ENCODE measurements around the gene TSC22D4. TPM values are rescaled to one million over a fixed set of nuclear protein-coding genes. Genes with fewer than 3 reads are reported as not detected.
"Not testable (repeated sequence)": the region's sequence is repeated elsewhere in the genome, so short reads cannot be mapped to it uniquely, and the experiment has no call there.

The TSC22D4 gene
- total RNA-seq, 1 donor from 2014 or later, result 53.4 TPM

DNA sequence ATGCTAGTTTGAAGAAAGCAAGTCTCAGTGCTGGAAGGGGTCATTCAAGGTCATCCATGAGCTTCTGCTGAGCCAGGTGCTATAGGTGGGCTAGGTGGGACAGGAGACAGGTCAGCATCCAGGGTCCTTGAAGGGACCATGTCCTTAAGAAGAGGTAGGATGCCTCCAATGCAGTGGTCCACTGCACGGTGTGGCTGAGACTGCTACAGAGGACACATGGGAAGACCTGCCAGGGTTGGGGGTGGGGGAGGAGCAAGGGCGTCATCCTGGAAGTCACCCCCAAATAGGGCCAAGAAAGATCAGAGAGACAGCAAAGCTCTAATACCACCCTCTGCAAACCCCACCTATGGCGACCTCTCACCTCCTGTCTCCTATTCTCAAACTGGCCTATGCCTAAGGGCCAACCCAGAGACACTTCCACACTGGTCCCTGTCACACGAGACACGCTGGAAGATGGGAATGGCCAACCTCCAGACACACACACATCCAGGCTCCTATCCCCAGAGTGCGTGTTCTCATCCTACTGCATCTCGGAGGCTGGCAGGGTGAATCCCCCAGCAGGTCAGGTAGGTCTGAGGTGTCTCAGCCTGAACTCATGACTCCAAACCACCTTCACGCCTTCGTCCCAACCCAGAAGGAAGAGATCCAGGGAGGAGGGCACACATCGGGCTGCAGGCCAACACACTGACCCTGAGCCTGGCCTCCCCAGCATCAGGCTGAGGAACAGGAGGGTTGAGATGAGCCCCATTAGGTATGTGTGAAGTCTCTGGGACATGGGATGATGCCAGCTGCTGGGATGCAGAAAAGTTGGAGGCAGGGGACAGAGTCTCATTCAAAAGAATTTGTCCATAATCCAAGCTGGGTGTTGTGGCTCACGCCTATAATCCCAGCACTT lies 37.1 kb downstream of the TSC22D4 start:
- FAIRE-seq (no peak), DNase-seq (ENCODE audit: low read depth) (no peak)
- Mint-ChIP-seq H3K4me3 (ENCODE audit: unreplicated experiment) (no peak overlapping the region), H3K4me1 (ENCODE audit: low read depth, unreplicated experiment) (peaks cover 10% of the 10 kb centered on the region), H3K27ac (ENCODE audit: unreplicated experiment) (no peak overlapping the region), H3K27me3 (ENCODE audit: low read depth, unreplicated experiment) (no peaks in the 10 kb centered on the region), H3K9me3 (ENCODE audit: unreplicated experiment) (no peaks in the 10 kb centered on the region), H3K36me3 (ENCODE audit: low read depth, unreplicated experiment) (no peaks in the 10 kb centered on the region)
- TF ChIP-seq, protein P1, sequence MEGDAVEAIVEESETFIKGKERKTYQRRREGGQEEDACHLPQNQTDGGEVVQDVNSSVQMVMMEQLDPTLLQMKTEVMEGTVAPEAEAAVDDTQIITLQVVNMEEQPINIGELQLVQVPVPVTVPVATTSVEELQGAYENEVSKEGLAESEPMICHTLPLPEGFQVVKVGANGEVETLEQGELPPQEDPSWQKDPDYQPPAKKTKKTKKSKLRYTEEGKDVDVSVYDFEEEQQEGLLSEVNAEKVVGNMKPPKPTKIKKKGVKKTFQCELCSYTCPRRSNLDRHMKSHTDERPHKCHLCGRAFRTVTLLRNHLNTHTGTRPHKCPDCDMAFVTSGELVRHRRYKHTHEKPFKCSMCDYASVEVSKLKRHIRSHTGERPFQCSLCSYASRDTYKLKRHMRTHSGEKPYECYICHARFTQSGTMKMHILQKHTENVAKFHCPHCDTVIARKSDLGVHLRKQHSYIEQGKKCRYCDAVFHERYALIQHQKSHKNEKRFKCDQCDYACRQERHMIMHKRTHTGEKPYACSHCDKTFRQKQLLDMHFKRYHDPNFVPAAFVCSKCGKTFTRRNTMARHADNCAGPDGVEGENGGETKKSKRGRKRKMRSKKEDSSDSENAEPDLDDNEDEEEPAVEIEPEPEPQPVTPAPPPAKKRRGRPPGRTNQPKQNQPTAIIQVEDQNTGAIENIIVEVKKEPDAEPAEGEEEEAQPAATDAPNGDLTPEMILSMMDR (IDR thresholded peaks at IDR 0.05; ENCODE audit: insufficient read depth, low read depth, low read length), result no peak
- no peak for TF ChIP-seq EZH2 (IDR thresholded peaks at IDR 0.05; ENCODE audit: insufficient read depth, low read length)
- Histone ChIP-seq H3K4me1 (ENCODE audit: insufficient read depth, low read length) (peaks cover 17% of the 10 kb centered on the region), H3K9ac (ENCODE audit: low read length) (no peak overlapping the region), H3K79me2 (ENCODE audit: insufficient read depth, low read length) (no peaks in the 10 kb centered on the region), H4K20me1 (ENCODE audit: insufficient read depth, low read length) (no peaks in the 10 kb centered on the region), H3K27me3 (ENCODE audit: insufficient read depth, low read length) (no peaks in the 10 kb centered on the region), H3K9me3 (ENCODE audit: insufficient read depth, low read depth, low read length) (no peaks in the 10 kb centered on the region), H3K27ac (ENCODE audit: low read depth, low read length) (no peak overlapping the region), H2AFZ (ENCODE audit: low read depth, low read length) (no peak overlapping the region), H3K4me2 (ENCODE audit: low read length) (no peak overlapping the region), H3K36me3 (ENCODE audit: insufficient read depth, low read length) (no peaks in the 10 kb centered on the region), H3K4me3 (ENCODE audit: insufficient read depth, low read depth, low read length) (no peak overlapping the region)

DNA sequence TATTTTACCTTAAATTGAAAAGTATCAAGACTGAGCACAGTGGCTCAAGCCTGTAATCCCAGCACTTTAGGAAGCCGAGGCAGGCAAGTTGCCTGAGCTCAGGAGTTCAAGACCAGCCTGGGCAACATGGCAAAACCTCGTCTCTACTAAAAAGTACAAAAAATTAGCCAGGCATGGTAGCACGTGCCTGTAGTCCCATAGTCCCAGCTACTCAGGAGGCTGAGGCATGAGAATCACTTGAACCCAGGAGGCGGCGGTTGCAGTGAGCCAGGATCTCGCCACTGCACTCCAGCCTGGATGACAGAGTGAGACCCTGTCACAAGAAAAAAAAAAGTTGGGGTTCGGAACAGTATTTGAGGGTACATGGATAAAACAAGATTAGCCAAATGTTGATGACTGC lies 39.8 kb downstream of the TSC22D4 start:
- not testable (repeated sequence) for H3K4me1 Mint-ChIP-seq (ENCODE audit: low read depth, unreplicated experiment); H2AFZ ChIP-seq (ENCODE audit: low read depth, low read length); H3K4me3 ChIP-seq (ENCODE audit: insufficient read depth, low read depth, low read length); H3K4me3 Mint-ChIP-seq (ENCODE audit: unreplicated experiment); H3K27ac Mint-ChIP-seq (ENCODE audit: unreplicated experiment); DNase-seq (ENCODE audit: low read depth); H3K9me3 Mint-ChIP-seq (ENCODE audit: unreplicated experiment); H3K4me2 ChIP-seq (ENCODE audit: low read length); FAIRE-seq; H3K27me3 ChIP-seq (ENCODE audit: insufficient read depth, low read length); H3K36me3 Mint-ChIP-seq (ENCODE audit: low read depth, unreplicated experiment); H3K36me3 ChIP-seq (ENCODE audit: insufficient read depth, low read length); H3K27me3 Mint-ChIP-seq (ENCODE audit: low read depth, unreplicated experiment); H3K9me3 ChIP-seq (ENCODE audit: insufficient read depth, low read depth, low read length)
- Histone ChIP-seq H3K9ac (ENCODE audit: low read length) (peak overlapping the region; percentile 19), H4K20me1 (ENCODE audit: insufficient read depth, low read length) (peaks cover 11% of the 10 kb centered on the region), H3K79me2 (ENCODE audit: insufficient read depth, low read length) (peaks cover 19% of the 10 kb centered on the region), H3K27ac (ENCODE audit: low read depth, low read length) (peak overlapping the region; percentile 65), H3K4me1 (ENCODE audit: insufficient read depth, low read length) (peaks cover 14% of the 10 kb centered on the region)

DNA sequence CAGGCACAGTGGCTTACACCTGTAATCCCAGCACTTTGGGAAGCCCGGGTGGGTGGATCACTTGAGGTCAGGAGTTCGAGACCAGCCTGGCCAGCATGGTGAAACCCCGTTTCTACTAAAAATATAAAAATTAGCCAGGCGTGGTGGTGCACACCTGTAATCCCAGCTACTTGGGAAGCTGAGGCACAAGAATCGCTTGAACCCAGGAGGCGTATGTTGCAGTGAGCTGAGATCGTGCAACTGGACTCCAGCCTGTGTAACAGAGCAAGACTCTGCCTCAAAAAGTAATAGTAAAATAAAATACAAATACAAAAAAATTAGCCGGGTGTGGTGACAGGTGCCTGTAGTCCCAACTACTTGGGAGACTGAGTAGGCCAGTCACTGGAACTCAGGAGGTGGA lies 40.3 kb downstream of the TSC22D4 start:
- H3K27me3 ChIP-seq (ENCODE audit: insufficient read depth, low read length); H3K4me1 Mint-ChIP-seq (ENCODE audit: low read depth, unreplicated experiment); FAIRE-seq; H3K27ac Mint-ChIP-seq (ENCODE audit: unreplicated experiment); H3K4me3 Mint-ChIP-seq (ENCODE audit: unreplicated experiment); H3K9me3 ChIP-seq (ENCODE audit: insufficient read depth, low read depth, low read length); H3K27ac ChIP-seq (ENCODE audit: low read depth, low read length); H2AFZ ChIP-seq (ENCODE audit: low read depth, low read length); H3K9ac ChIP-seq (ENCODE audit: low read length); H3K4me3 ChIP-seq (ENCODE audit: insufficient read depth, low read depth, low read length); H3K4me1 ChIP-seq (ENCODE audit: insufficient read depth, low read length); DNase-seq (ENCODE audit: low read depth); H3K9me3 Mint-ChIP-seq (ENCODE audit: unreplicated experiment); H3K4me2 ChIP-seq (ENCODE audit: low read length); H3K27me3 Mint-ChIP-seq (ENCODE audit: low read depth, unreplicated experiment); H3K36me3 Mint-ChIP-seq (ENCODE audit: low read depth, unreplicated experiment): not testable (repeated sequence)
- H3K79me2 ChIP-seq (ENCODE audit: insufficient read depth, low read length), result peaks cover 24% of the 10 kb centered on the region
- H3K36me3 ChIP-seq (ENCODE audit: insufficient read depth, low read length), result peaks cover 11% of the 10 kb centered on the region
- peaks cover 16% of the 10 kb centered on the region for H4K20me1 ChIP-seq (ENCODE audit: insufficient read depth, low read length)
